GM12878 (cell line): ENCODE data around the gene HTR2B. TPM values are rescaled to one million over a fixed set of nuclear protein-coding genes. Genes with fewer than 3 reads are reported as not detected.

Experiments used
- ATAC-seq: fragments of 200-7000 bp; cut with Tn5 transposase; 3 replicates; pipeline ENCODE4 v1.9.1; 2020; ENCODE audit warnings: mild to moderate bottlenecking, moderate library complexity
- BruUV-seq: library from RNA; stranded (reverse); fragments of 400-500 nt; replicated peaks from 2 replicates; lab custom pipeline; 2021; lab: Mats Ljungman, UMichigan
- CTCF ChIA-PET: fragments of 300-600 bp; sonication (Branson Sonifier 250); formaldehyde crosslinking; extraction: SDS; loops from one replicate; lab custom pipeline; 2021; ENCODE audit warnings: inconsistent platforms; lab: Yijun Ruan, JAX
- POLR2A ChIA-PET: fragments of 350-600 bp; formaldehyde crosslinking; extraction: SDS; loops from one replicate; lab custom pipeline; 2021; ENCODE audit warnings: inconsistent platforms; lab: Charles Lee
- RAD21 ChIA-PET: fragments of 300-600 bp; sonication (Branson Sonifier 250); formaldehyde crosslinking; loops from one replicate; lab custom pipeline; 2023; ENCODE audit warnings: antibody characterized with exemption; ENCODE audit not compliant: unreplicated experiment; lab: Charles Lee
- SMC1A ChIA-PET: fragments of 300-600 bp; sonication (Branson Sonifier 250); formaldehyde crosslinking; loops from one replicate; lab custom pipeline; 2023; ENCODE audit not compliant: unreplicated experiment, uncharacterized antibody; lab: Charles Lee
- DNase-seq: peaks from one replicate; pipeline ENCODE4 v3.0.0-alpha.2; 2011; ENCODE audit warnings: low read depth, low spot score
- FAIRE-seq: peaks from 3 replicates; lab custom pipeline; 2011; peaks lifted over from hg19 to GRCh38; lab: Jason Lieb, UNC
- H2AFZ ChIP-seq: 2 replicates; pipeline ENCODE4 v1.6.0; 2011; ENCODE audit warnings: low read depth, low read length, control low read depth; ENCODE audit not compliant: control insufficient read depth
- H3K27ac ChIP-seq: 2 replicates; pipeline ENCODE4 v1.5.1; 2011; ENCODE audit warnings: control low read depth; ENCODE audit not compliant: control insufficient read depth, insufficient read depth
- H3K27me3 ChIP-seq, 2 experiments: replicated peaks in 1 of 2; 2 replicates each; pipeline versions ENCODE4 v1.6.0 to v1.6.1; 2011; ENCODE audit warnings: low read length in 1 of 2; ENCODE audit not compliant: control insufficient read depth in 2 of 2, insufficient read depth in 2 of 2
- H3K36me3 ChIP-seq, 2 experiments: 2 replicates each; pipeline ENCODE4 v1.5.1; 2011; ENCODE audit warnings: low read length in 1 of 2; ENCODE audit not compliant: control insufficient read depth in 2 of 2, insufficient read depth in 2 of 2
- H3K4me1 ChIP-seq: 2 replicates; pipeline ENCODE4 v1.6.1; 2011; ENCODE audit warnings: mild to moderate bottlenecking, low read length, moderate library complexity, mixed read lengths; ENCODE audit not compliant: control insufficient read depth, insufficient read depth
- H3K4me2 ChIP-seq: 2 replicates; pipeline ENCODE4 v1.6.0; 2011; ENCODE audit warnings: control low read depth; ENCODE audit not compliant: control insufficient read depth, insufficient read depth
- H3K4me3 ChIP-seq: fragments of 200-600 bp; sonication (generic); 2 replicates; pipeline ENCODE4 v1.5.1; 2016
- H3K79me2 ChIP-seq: 2 replicates; pipeline ENCODE4 v1.6.0; 2011; ENCODE audit warnings: low read length; ENCODE audit not compliant: control insufficient read depth, insufficient read depth
- H3K9ac ChIP-seq: 2 replicates; pipeline ENCODE4 v1.8.0; 2011; ENCODE audit warnings: low read length, control low read depth, mixed read lengths; ENCODE audit not compliant: control insufficient read depth, insufficient read depth
- H3K9me3 ChIP-seq: replicated peaks from 3 replicates; pipeline ENCODE4 v1.5.1; 2011; ENCODE audit warnings: mild to moderate bottlenecking, low read length; ENCODE audit not compliant: control insufficient read depth, insufficient read depth
- H4K20me1 ChIP-seq: 2 replicates; pipeline ENCODE4 v1.6.0; 2011; ENCODE audit not compliant: control insufficient read depth, insufficient read depth
- ASH2L ChIP-seq: fragments of 300-600, 200-600 bp; sonication (generic); IDR thresholded peaks from 2 replicates; pipeline ENCODE4 v1.6.1; 2017; ENCODE audit warnings: low read depth, mild to moderate bottlenecking, borderline replicate concordance
- CBX5 ChIP-seq: sonication (generic); IDR thresholded peaks from 2 replicates; pipeline ENCODE4 v1.6.1; 2016; ENCODE audit warnings: low read depth, moderate library complexity, mild to moderate bottlenecking, inconsistent platforms
- CHD4 ChIP-seq: fragments of 200-600 bp; sonication (generic); IDR thresholded peaks from 2 replicates; pipeline ENCODE4 v1.6.1; 2016; ENCODE audit warnings: mild to moderate bottlenecking
- CUX1 ChIP-seq: IDR thresholded peaks from 2 replicates; pipeline ENCODE4 v1.6.1; 2012; ENCODE audit warnings: improper control_type of control experiment, low read depth, low read length; ENCODE audit not compliant: insufficient replicate concordance
- EGR1 ChIP-seq, 2 experiments: IDR thresholded peaks; 1 replicate in 1 of 2; 2 replicates in 1 of 2; pipeline ENCODE4 v1.6.1; 2011 to 2012; ENCODE audit warnings: low read depth in 2 of 2, low read length in 2 of 2, borderline replicate concordance in 1 of 2, mild to moderate bottlenecking in 1 of 2, moderate library complexity in 1 of 2
- HDAC6 ChIP-seq: fragments of 200-600 bp; sonication (generic); IDR thresholded peaks from one replicate; pipeline ENCODE4 v1.8.0; 2017; ENCODE audit warnings: antibody characterized with exemption; ENCODE audit not compliant: unreplicated experiment
- HSF1 ChIP-seq: fragments of 150-350 bp; IDR thresholded peaks from 2 replicates; pipeline ENCODE4 v1.6.1; 2014; ENCODE audit warnings: mild to moderate bottlenecking, low read depth, low read length
- JUND ChIP-seq: IDR thresholded peaks from 2 replicates; pipeline ENCODE4 v1.6.1; 2012; ENCODE audit warnings: low read depth, mild to moderate bottlenecking, low read length, improper control_type of control experiment, moderate library complexity
- MXI1 ChIP-seq: fragments of 150-350 bp; IDR thresholded peaks from 2 replicates; pipeline ENCODE4 v1.6.1; 2011; ENCODE audit warnings: low read depth, mild to moderate bottlenecking, inconsistent platforms, low read length, improper control_type of control experiment
- NR2F1 ChIP-seq: fragments of 450-650 bp; conservative IDR thresholded peaks from 2 replicates; pipeline ENCODE4 v1.6.1; 2017; ENCODE audit warnings: mild to moderate bottlenecking
- PAX8 ChIP-seq: fragments of 450-650 bp; IDR thresholded peaks from 2 replicates; pipeline ENCODE4 v1.6.1; 2017; ENCODE audit warnings: mild to moderate bottlenecking, moderate library complexity
- PKNOX1 ChIP-seq: fragments of 450-650 bp; IDR thresholded peaks from 2 replicates; pipeline ENCODE4 v1.6.1; 2016; ENCODE audit warnings: mild to moderate bottlenecking
- PML ChIP-seq: IDR thresholded peaks from 2 replicates; pipeline ENCODE4 v1.6.1; 2012; ENCODE audit warnings: low read length, inconsistent platforms
- POLR2A ChIP-seq: IDR thresholded peaks from 2 replicates; pipeline ENCODE4 v1.6.1; 2011; ENCODE audit warnings: low read depth, mild to moderate bottlenecking, low read length
- SUPT20H ChIP-seq: IDR thresholded peaks from 2 replicates; pipeline ENCODE4 v1.6.1; 2011; ENCODE audit warnings: low read depth, mild to moderate bottlenecking, low read length, moderate library complexity, borderline replicate concordance; ENCODE audit not compliant: control insufficient read depth
- TARDBP ChIP-seq: IDR thresholded peaks from 2 replicates; pipeline ENCODE4 v1.6.1; 2016; ENCODE audit warnings: borderline replicate concordance
- USF2 ChIP-seq: IDR thresholded peaks from 2 replicates; pipeline ENCODE4 v1.6.1; 2011; ENCODE audit warnings: low read depth, low read length, improper control_type of control experiment, borderline replicate concordance
- WGBS: methylation state at CpG from one replicate; pipeline ENCODE4 v1.1.6; 2016; ENCODE audit warnings: low lambda C conversion rate; ENCODE audit not compliant: insufficient replicate concordance, insufficient coverage; ENCODE audit errors: missing lambda C conversion rate; 5-methylcytosine and 5-hydroxymethylcytosine counted together
- in situ Hi-C: fragments of 300-500 bp; cut with MboI; formaldehyde crosslinking; loops from 9 replicates; pipeline ENCODE4 v1.14.3; 2018; ENCODE audit warnings: mixed read lengths
- intact Hi-C: fragments of 100-400 bp; cut with micrococcal nuclease; formaldehyde crosslinking; loops from one replicate; pipeline ENCODE4 v1.14.2; 2022; ENCODE audit not compliant: unreplicated experiment
- polyA plus RNA-seq, 11 experiments: library from polyadenylated mRNA; depleted of rRNA in 4 of 11; unstranded in 6 of 11; stranded (reverse) in 5 of 11; fragments of >200 nt; fragmentation: Nextera tagmentation in 4 of 11; fragmentation: Illumina TruSeq in 1 of 11; extraction: Ambion mirVana in 4 of 11; extraction: Trizol in 1 of 11; gene quantifications; 1 replicate in 1 of 11; 2 replicates in 10 of 11; pipeline versions ENCODE4 v1.2.1 to v1.2.3, GENCODE V29; 2011 to 2016; ENCODE audit warnings: inconsistent platforms in 2 of 11, missing spikeins in 2 of 11, low read depth in 1 of 11
- total RNA-seq, 4 experiments: library from RNA; depleted of rRNA in 3 of 4; stranded (reverse); fragments of >200 nt in 3 of 4; fragmentation: Illumina TruSeq in 1 of 4; extraction: Trizol in 1 of 4; gene quantifications; 2 replicates each; pipeline versions ENCODE4 v1.2.1 to v1.2.3, GENCODE V29; 2013 to 2021

Gene HTR2B
- total and polyA plus RNA-seq, 10 of the 15 experiments (the other 5 are each of a cell fraction or from before 2014, with no cell fraction given): 0.03 to 1.2 (median 0.15) TPM

GRCh38 chr2:231132129-231132528 is 7.3 kb upstream of the HTR2B start:
- FAIRE-seq (no peak), ATAC-seq (no peak), DNase-seq (no peak)
- H3K4me3 ChIP-seq: no peak overlapping the region
- H4K20me1 ChIP-seq: no peaks in the 10 kb centered on the region
- H3K27me3 ChIP-seq: no peaks in the 10 kb centered on the region
- intact Hi-C loops: no loop called here
- H3K36me3 ChIP-seq: peaks cover 0 to under 1% of the 10 kb centered on the region in 2 experiments; a peak in 1 of 4 replicates
- CTCF ChIA-PET: interaction anchor here (0.8 to 1.1 kb wide), 2 partner anchors 28 to 38 kb away, joined by 3 read pairs; no protein-coding TSS in a partner anchor
- H3K27ac ChIP-seq: no peak overlapping the region
- H3K79me2 ChIP-seq: peaks cover 1% of the 10 kb centered on the region; the same call in 1 of the 2 replicates
- SMC1A ChIA-PET: interaction anchor here (0.8 kb wide), 1 partner anchor 18 kb away, joined by 3 read pairs; no protein-coding TSS in a partner anchor
- in situ Hi-C loops: no loop called here
- no peak overlapping the region for H3K9ac ChIP-seq
- no peak overlapping the region for H3K4me2 ChIP-seq
- no peaks in the 10 kb centered on the region for H3K4me1 ChIP-seq
- no TSS peak for BruUV-seq
- WGBS: 96% methylated on average over 1 of the region's 1 CpG
- H2AFZ ChIP-seq: no peak overlapping the region
- POLR2A ChIA-PET: no interaction called here
- RAD21 ChIA-PET: no interaction called here
- H3K9me3 ChIP-seq: no peaks in the 10 kb centered on the region
- TF ChIP-seq PML (no peak), HDAC6 (no peak), EGR1 (IDR thresholded peaks at IDR 0.05; ENCODE audit: borderline replicate concordance in 1 of 2, low read depth in 2 of 2, low read length in 2 of 2) (no peak), SUPT20H (no peak), JUND (no peak), USF2 (no peak), POLR2A (no peak), CBX5 (no peak), CHD4 (no peak), TARDBP (no peak), PKNOX1 (no peak), ASH2L (no peak), MXI1 (no peak), PAX8 (no peak), HSF1 (no peak), NR2F1 (no peak), CUX1 (no peak)
